HG03460 (cell line): ENCODE results near the gene NXN.
"Not testable (repeated sequence)": the region's sequence is repeated elsewhere in the genome, so short reads cannot be mapped to it uniquely, and the experiment has no call there.

Experiments
- ATAC-seq: cut with Tn5 transposase; IDR thresholded peaks from one replicate; pipeline ENCODE4 v1.9.1; 2021; ENCODE audit not compliant: unreplicated experiment

The NXN gene

GRCh38 chr17:867896-868489 is 111.6 kb downstream of the NXN start:
- no peak for ATAC-seq

DNA sequence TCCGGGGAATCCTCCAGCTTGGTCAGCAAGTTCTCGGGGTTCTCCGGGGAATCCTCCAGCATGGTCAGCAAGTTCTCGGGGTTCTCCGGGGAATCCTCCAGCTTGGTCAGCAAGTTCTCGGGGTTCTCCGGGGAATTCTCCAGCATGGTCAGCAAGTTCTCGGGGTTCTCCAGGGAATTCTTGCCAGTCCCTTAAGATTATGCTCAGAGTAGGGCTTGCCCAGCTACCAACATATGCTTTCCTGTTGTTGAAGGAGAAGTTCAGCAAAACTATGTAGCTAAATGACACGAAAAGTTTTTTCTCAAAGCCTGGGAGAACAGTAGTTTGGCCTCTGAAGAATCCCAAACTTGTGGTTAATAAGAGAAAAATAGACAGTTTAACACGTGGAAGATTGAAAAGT is 112.3 kb downstream of the NXN start:
- not testable (repeated sequence) for ATAC-seq

DNA sequence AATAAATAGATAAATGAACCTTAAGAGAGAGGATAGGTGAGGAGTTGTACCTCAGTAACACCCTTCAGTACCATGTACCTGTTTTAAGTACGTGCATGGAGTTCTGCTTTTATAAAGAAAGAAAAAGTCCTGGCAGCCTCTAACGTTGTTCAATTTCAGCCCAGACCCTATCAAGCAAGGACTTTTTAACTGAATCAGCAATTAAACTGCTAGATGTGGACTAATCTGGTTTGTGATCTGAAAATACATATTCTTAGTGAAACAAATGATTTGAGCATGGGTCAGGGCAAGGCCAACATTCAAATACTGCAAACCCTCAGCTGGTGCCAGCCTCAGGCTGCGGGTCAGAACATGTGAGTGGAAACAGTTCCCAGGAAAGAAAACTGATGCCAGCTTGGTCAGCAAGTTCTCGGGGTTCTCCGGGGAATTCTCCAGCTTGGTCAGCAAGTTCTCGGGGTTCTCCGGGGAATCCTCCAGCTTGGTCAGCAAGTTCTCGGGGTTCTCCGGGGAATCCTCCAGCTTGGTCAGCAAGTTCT is 112.9 kb downstream of the NXN start:
- no peak for ATAC-seq

DNA sequence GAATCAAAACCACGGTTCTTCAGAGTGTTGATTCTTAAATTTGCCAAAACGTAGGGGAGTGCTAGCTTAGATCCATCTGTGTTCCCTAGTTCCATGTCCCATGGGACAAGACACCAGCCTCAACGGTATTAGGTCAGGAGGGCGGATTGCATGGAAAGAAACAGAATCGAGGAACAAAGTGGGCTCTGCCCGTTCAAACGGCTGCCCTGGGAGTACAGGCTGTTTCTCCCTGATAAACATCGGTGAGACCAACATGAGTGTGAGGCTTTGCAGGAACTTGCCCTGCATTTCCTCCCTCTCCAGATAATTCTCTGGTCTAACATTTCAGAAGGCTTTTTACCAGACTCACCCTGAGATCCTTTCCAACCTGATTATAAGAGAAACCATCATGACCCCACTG is 115.3 kb downstream of the NXN start:
- ATAC-seq = no peak

DNA sequence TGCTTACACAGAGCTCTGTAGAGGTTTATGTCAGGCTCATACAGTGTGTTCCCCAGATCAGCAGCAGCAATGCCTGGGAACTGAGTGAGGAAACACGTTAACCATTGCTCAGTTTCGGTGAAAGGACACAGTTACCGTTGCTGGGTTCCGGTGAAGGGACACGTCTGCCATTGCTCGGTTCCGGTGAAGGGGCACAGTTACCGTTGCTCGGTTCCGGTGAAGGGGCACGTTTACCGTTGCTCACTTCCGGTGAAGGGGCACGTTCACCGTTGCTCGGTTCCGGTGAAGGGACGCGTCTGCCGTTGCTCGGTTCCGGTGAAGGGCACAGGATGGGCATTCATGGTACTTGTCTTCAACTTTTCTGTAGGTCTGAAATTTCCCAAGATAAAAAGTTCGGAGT is 115.7 kb downstream of the NXN start:
- no peak for ATAC-seq

DNA sequence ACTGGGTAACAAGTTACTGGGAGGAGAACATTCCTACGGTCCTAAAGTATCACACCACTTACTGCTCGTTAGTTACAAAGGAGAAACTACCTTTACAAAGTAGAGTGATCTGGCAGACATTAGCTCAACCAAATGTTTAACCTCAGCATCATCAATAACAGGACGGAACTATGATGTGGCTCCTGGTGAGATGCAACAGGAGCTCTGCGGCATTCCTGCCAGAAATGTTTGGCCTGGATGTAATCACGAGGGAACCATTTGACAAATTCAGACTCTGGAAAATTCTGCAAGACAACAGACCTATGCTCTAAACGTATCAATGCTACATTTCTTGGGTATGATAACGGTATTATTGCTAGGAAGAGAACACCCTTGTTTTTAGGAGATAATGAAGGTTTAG is 117.0 kb downstream of the NXN start:
- ATAC-seq = no peak

DNA sequence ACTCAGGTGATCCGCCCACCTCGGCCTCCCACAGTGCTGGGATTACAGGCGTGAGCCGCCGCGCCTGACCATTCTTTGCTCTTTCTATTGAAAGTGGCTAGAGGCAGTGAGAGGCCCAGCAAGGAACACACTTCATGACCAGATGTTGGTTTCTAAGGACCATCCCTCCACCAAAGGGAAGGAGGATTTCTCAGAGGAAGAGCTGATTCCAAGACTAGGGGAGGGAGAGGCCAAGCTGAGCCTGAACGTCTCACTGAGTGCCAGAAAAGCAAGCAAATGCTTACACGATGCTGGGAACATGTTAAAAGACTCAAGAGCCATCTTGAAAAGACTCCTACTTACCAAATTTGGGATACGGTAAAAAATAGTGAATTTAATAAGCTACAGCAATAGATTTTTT is 118.2 kb downstream of the NXN start:
- no peak for ATAC-seq

DNA sequence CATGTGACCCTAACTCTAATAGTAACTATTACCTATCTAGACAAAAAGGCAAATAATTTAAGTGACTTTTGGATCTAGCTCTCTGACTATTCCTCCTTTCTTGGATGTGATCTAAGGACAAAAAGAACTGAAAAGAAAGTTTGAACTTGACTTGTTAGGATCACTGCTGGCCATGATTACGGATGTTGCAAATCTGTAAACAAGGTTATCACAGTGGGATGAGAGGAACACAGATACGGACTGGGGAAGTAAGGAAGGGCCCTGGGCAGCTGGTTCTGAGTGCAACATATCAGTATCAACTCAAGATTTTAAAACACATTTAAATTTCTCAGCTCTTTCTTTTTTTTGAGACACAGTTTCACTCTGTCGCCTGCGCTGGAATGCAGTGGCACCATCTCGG is 118.8 kb downstream of the NXN start:
- ATAC-seq = no peak

- ATAC-seq = no peak
Measured at GRCh38 chr17:859824-860195, 119.8 kb downstream of the NXN start.

DNA sequence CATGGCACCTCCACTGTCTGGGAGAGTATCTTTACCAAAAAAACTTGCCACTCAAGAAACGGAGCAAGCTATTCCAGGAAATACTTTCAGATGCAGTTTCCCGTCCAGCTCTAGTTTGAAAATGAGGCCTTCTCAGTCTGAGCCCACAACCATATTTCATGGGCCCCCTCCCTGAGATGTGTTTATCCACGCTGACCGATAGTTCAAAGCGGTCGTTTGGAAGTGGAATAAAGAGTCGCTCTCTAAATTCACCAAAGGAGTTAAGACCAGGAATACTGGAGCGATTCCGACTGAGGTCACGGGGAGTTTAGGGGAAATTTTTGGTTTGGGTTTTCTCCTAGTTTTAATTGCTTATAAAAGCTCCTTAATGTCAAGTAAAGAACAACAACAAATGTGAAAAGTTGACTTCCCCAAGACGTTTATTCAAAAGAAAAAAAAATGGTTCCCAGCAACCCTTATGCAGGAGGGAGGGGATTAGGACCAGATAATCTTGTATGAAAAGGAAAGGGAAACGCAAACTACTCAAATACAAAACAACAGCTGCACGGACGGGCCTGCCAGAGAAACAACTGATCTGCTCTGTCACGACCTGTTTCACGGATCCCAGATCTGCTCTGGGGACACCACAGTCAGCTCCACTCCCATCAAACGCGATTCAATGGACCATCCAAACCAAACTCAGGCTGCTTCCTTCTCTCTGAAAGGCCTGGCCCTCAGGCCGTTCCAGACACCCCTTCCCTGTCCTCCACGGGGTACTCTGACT is 120.3 kb downstream of the NXN start:
- no peak for ATAC-seq

- no peak for ATAC-seq
Measured at GRCh38 chr17:856149-856548, 123.4 kb downstream of the NXN start.

GRCh38 chr17:855569-855968 is 124.0 kb downstream of the NXN start:
- ATAC-seq = no peak

DNA sequence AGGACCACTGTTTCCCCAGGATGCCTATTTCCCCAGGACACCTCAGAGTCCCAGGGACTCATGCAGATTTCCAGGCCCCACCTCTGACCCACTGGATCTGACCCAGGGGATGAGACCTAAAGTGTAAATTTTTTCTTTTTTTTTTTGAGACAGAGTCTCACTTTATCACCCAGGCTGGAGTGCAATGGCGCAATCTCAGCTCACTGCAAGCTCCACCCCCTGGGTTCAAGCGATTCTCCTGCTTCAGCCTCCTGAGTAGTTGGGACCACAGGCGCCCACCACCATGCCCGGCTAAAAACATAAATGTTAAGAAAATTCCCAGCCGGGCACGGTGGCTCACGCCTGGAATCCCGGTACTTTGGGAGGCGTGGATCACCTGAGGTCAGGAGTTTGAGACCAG is 126.7 kb downstream of the NXN start:
- not testable (repeated sequence) for ATAC-seq

DNA sequence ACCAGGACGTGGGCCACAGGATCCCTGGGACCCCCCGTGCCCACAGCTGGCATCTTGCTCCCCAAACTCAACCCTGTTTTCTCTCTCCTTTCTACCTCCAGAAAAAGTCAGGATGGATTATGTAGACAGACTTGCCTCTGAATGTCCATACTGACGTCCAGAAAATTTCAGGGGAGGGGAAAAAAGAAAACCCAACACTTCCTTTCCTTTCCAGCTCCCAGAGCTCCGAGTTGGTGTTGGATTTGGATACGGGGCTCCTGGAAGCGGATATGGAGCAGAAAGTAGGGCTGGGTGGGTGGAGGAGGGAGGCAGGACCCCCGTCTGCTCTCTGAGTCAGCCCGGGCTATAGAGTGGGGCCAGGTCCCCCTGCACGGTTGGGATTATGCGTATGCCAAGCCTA is 127.2 kb downstream of the NXN start:
- ATAC-seq = no peak

- ATAC-seq = no peak
Measured at GRCh38 chr17:851924-852323, 127.7 kb downstream of the NXN start.

GRCh38 chr17:850851-851763 is 128.5 kb downstream of the NXN start:
- no peak for ATAC-seq

DNA sequence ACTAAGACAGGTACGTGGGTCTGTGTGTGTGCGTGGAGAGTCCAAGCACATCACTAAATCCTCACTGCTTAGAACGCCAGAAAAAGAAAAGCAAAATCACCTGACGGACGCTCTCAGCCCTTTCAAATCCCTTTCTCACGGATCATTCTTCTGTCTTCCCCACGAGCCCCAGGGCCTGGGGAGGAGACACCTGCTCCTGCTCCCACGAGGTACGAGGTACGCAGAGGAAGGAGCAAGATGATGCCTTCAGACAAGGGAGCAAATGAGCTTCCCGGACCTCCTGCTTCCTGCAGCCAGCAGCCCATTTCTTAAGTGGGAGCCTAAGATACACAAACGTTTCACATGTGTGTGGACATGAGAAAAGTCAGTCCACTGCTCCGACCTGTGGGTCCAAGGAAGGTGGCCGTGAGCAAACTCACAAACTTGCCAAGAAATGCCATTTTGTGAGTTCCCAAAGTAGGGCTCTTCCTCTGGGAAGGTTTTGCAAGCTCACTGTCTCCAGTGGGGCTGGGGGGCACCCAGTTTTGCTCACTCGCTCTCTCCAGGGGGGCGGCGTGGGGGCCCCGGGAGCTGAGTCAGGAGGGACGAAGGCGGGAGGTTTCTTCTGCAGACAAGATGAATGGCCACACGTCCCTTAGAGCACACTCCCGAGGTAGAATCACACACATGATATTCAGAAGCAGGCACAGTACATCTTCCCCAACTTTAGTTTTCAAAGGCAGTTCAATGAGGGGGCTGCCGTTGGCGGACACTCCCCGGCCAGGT is 129.3 kb downstream of the NXN start:
- no peak for ATAC-seq

GRCh38 chr17:848402-848801 is 131.2 kb downstream of the NXN start:
- no peak for ATAC-seq

DNA sequence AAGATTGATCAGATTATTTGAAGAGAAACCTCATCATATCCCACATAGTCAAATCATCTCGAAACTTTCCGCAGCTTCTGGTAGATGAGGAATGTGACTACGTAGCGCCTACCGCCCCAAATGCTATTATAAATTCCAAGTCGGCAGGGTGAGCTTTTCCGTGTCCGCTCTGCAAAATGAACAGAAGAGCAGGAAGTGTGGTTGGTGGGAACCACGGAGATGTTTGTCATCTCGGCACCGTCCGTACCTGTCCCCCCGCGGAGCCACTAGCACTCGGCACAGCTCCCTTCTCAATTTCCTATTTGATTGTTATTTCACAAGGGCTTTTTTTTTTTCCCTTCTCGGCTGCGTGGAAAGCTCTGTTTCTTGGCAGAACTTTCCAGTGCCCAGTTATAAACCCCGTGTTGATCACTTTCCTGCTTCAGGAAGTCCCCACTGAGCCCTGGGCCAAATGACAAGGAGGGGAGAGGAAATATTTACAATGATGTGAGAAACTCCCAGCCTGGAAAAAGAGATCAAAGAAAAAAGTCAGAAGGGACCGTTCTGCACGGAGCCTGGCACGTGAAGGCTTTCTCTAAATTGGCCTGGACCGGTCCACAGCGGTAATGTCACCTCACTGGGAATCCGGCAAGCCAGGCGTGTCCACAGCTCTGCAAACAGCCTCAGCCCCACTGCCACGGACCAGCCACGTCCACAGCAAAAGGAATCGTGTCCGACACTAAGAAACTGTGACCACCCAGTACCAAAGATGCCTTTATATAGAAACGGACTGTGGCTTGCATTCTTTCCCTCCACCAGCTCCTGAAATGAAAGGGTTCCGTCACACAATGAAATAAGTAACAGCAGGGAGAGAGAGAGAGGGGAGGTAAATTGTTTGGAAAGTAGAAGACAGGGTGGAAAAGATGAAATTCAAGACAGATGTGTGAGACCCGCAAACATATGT is 132.4 kb downstream of the NXN start:
- ATAC-seq = no peak

DNA sequence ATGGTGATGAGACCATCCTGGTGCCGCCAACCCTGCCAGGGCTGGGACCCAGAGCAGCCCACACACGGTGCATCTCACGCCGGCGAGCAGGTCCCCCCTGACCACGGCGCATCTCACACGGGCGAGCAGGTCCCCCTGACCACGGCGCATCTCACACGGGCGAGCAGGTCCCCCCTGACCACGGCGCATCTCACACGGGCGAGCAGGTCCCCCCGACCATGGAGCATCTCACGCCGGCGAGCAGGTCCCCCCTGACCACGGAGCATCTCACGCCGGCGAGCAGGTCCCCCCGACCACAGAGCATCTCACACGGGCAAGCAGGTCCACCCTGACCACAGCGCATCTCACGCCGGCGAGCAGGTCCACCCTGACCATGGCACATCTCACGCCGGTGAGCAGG is 138.3 kb downstream of the NXN start:
- no peak for ATAC-seq
